ENCODE measurements around the gene LASP1. TPM values are rescaled to one million over a fixed set of nuclear protein-coding genes. Genes with fewer than 3 reads are reported as not detected.

LASP1 gene
- total and polyA plus RNA-seq, 2 of the 8 experiments (the other 6 are each of a cell fraction or from before 2014, with no cell fraction given): 114 to 180 TPM

GRCh38 chr17:38908676-38909181 is 38.9 kb downstream of the LASP1 start:
- Histone ChIP-seq H3K14ac (ENCODE audit: insufficient read length) (no peak overlapping the region), H2BK15ac (ENCODE audit: low read length) (no peak overlapping the region), H3K4me3 (ENCODE audit: extremely low read depth in 1 of 4, insufficient read depth in 2 of 4, low read depth in 3 of 4, low read length in 4 of 4) (no peak overlapping the region), H3K27ac (ENCODE audit: low read depth, low read length) (no peak overlapping the region), H3K4me1 (replicated peaks in 1 of 4; ENCODE audit: control insufficient read depth in 3 of 4, insufficient read depth in 4 of 4, low read length in 3 of 4) (peaks cover 0 to 11% (median 5%) of the 10 kb centered on the region in 4 experiments; a peak in 4 of 7 replicates), H2BK20ac (ENCODE audit: low read length) (no peak overlapping the region), H3K56ac (replicated peaks; ENCODE audit: insufficient read length, low read depth, low read length) (no peak overlapping the region), H3K36me3 (ENCODE audit: control insufficient read depth in 2 of 4, insufficient read depth in 4 of 4, low read length in 3 of 4) (peaks cover 0 to 4% (median 2%) of the 10 kb centered on the region in 4 experiments; a peak in 3 of 8 replicates), H2BK12ac (ENCODE audit: low read depth, low read length) (peak overlapping the region; percentile 68; the same call in 1 of the 2 replicates), H3K23me2 (ENCODE audit: low read depth, low read length) (no peaks in the 10 kb centered on the region), H3K27me3 (replicated peaks in 1 of 4; ENCODE audit: control insufficient read depth in 3 of 4, extremely low read depth in 1 of 4, insufficient read depth in 3 of 4, low read length in 3 of 4) (no peaks in the 10 kb centered on the region), H4K91ac (replicated peaks; ENCODE audit: insufficient read length, low read length) (no peak overlapping the region), H4K8ac (ENCODE audit: extremely low read depth, insufficient read depth, low read length) (no peak overlapping the region), H4K20me1 (replicated peaks in 1 of 2; ENCODE audit: control insufficient read depth in 1 of 2, insufficient read depth in 2 of 2, low read length in 2 of 2) (peaks cover 5 to 14% of the 10 kb centered on the region in 2 experiments), H3K4me2 (ENCODE audit: insufficient read depth in 1 of 2, low read depth in 2 of 2, low read length in 2 of 2) (no peak overlapping the region), H3K79me1 (ENCODE audit: low read depth, low read length) (peaks cover 7% of the 10 kb centered on the region), H2BK120ac (replicated peaks; ENCODE audit: low read depth, low read length) (no peak overlapping the region), H2BK5ac (ENCODE audit: low read depth, low read length) (0 out of 2 replicates have a peak overlapping the region, but pooled peaks have one; percentile 35), H2AFZ (ENCODE audit: low read length) (no peak overlapping the region), H3K79me2 (ENCODE audit: control insufficient read depth in 1 of 2, insufficient read depth in 2 of 2, low read length in 2 of 2) (peaks cover 0 to 8% of the 10 kb centered on the region in 2 experiments; a peak in 2 of 4 replicates), H3K9ac (replicated peaks in 1 of 4; ENCODE audit: extremely low read depth in 1 of 4, low read depth in 3 of 4, low read length in 3 of 4) (no peak overlapping the region), H3K9me3 (ENCODE audit: insufficient read depth in 2 of 2, low read depth in 1 of 2, low read length in 1 of 2) (no peaks in the 10 kb centered on the region), H3K23ac (ENCODE audit: insufficient read length) (no peak overlapping the region), H3K18ac (ENCODE audit: extremely low read depth, low read length) (peak overlapping the region; percentile 51; the same call in 1 of the 2 replicates), H2AK5ac (ENCODE audit: low read depth, low read length) (no peak overlapping the region), H4K5ac (ENCODE audit: insufficient read length, low read depth, low read length) (no peak overlapping the region), H3K4ac (replicated peaks; ENCODE audit: insufficient read length, low read depth, low read length) (no peak overlapping the region)
- ChIA-PET CTCF (ENCODE audit: partially characterized antibody) (interaction anchor here (0.7 to 5.3 kb wide), 5 partner anchors 8 to 218 kb away, joined by 3 to 36 read pairs (median 4); partner anchors contain the start of gene LASP1NB), POLR2A (ENCODE audit: partially characterized antibody) (interaction anchor here (1.4 to 6.1 kb wide), 5 partner anchors 12 to 87 kb away, joined by 3 to 50 read pairs (median 5); partner anchors contain the start of gene LASP1NB)
- DNase-seq (ENCODE audit: low read depth in 1 of 2, low spot score in 2 of 2): no peak
- FAIRE-seq: no peak
- TF ChIP-seq MAX (IDR thresholded peaks at IDR 0.05): peak; percentile 73
- TF ChIP-seq SAP30 (IDR thresholded peaks at IDR 0.05; ENCODE audit: insufficient read depth, insufficient replicate concordance, low read length): no peak
- 61% methylated on average over 6 of the region's 8 CpGs; no CpG with 5 or more reads in 1 of the 2 experiments for WGBS, 2 experiments (ENCODE audit: extremely low coverage in 1 of 2, insufficient coverage in 1 of 2, insufficient read length in 1 of 2, insufficient replicate concordance in 2 of 2, low coverage in 1 of 2, low lambda C conversion rate in 2 of 2, missing lambda C conversion rate in 1 of 2)

Measured in H1 (cell line).